ENCODE data around the gene SOWAHA. TPM values are rescaled to one million over a fixed set of nuclear protein-coding genes. Genes with fewer than 3 reads are reported as not detected.

The SOWAHA gene
- total RNA-seq, 4 donors from 2014 or later: 0.16 to 0.75 (median 0.37) TPM

DNA sequence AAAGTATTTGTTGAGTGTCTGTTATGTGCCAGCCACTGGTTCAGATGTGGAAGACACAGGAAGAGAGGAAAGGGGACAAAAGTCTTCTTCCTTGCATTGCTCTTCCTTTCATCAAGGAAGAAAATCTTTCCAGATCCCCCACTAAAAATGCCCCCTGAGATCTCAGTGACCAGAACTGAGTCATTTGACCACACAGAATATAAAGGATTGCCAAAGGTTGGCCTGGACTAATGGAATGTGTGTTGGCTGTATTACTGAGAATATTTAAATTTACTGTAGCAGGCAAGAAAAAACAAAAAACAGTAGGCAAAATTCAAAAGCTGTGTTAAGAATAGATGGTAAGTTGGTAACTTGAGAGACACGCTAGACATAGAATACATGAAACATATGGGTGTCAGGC is 26.0 kb upstream of the SOWAHA start:
- no peak for TF ChIP-seq CTCF (IDR thresholded peaks at IDR 0.05; ENCODE audit: low read depth)

GRCh38 chr5:132788508-132788907 is 24.6 kb upstream of the SOWAHA start:
- no peak for TF ChIP-seq CTCF (IDR thresholded peaks at IDR 0.05; ENCODE audit: low read depth)

DNA sequence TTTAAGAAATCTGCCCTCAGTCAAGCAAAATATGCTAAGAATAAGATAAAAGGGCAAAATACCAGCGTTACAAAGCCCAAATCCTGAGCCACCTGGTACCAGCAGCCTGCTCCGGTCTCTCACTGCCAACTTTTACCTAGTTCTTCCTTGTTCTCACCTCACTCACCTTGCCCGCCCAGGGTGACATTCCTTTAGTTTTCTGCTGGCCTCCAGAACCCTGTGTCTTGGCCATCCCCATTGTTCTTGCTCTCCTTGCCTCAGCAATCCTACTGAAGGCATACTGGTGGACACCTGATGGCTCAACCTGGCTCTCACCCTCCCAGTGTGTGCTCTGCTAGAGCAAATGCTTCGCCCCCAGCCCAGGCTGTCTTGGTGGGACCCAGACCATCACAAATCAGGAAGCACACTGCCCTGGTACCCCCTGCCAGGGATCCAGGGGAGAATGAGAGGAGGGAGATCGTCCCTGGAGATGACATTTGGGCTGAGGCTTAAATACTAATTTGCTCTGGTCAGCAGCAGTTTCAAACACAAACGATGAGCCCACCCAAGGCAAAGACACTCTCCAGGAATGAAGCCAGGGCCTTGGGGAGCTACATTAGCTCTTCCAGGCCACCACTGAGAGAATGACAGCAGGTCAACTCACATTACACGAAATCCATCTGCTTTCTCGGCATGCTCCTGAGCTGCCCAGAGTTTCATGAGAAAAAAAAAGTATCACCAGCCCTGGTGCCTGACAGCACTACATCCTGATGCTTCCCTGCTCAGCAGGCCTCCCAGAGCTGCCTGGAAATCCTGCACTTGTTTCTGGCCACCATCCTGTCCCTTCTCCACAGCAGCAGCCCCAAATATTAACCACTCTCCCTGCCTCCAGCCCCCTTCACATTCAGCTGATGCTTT is 23.9 kb upstream of the SOWAHA start:
- no peak for TF ChIP-seq CTCF (IDR thresholded peaks at IDR 0.05; ENCODE audit: low read depth)

DNA sequence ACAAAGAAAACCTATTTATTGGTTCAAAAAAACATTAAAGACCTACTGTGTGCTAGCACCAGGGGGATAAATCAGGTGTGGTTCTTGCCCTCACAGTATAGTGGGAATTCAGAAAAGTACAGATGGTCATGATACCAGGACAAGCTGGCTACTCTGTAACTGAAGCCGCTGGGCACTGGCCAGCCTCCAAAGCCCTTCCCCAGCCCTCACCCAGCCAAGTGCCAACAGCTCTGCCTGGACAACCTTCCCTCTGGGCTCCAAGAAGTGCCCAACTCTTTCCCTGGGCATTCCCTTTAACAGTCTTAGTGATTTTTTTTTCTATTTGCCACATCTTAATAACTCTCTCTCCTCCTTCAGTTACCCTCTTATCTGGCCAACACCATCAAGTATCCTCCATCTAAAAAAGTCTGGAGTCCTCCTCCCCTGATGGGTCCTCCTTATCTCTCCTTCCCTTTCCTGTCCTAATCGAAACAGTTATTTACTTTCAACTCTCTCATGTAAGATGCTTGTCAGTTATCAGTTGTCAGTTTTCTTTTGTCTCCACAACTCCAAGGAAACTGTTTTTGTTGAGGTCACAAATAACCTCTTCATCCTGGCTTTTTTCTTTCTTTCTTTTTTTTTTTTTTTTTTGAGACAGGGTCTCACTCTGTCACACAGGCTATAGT is 22.8 kb upstream of the SOWAHA start:
- TF ChIP-seq CTCF (IDR thresholded peaks at IDR 0.05; ENCODE audit: low read depth): no peak

GRCh38 chr5:132791026-132791425 is 22.1 kb upstream of the SOWAHA start:
- no peak for TF ChIP-seq CTCF (IDR thresholded peaks at IDR 0.05; ENCODE audit: low read depth)

- TF ChIP-seq CTCF (IDR thresholded peaks at IDR 0.05; ENCODE audit: low read depth): no peak
These were observed 15.5 kb upstream of the SOWAHA start for GRCh38 chr5:132797651-132798050.

DNA sequence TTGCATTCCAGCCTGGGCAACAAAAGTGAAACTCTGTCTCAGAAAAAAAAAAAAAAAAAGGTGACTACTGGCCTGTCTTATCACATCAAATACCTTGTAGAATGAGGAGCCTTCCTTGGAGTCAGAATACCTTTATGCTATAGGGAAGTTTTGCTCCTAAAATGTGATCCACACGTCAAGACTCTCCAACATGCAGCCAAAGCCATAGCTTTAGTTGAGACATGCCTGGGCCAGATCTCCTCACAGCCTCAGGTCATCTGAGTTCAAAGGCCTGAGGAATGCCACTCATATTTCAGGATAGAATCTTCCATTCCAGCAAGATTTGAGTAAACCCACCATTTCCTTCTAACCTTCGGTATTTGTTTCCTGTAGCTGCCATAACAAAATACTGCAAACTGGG is 13.7 kb upstream of the SOWAHA start:
- no peak for TF ChIP-seq CTCF (IDR thresholded peaks at IDR 0.05; ENCODE audit: low read depth)

All from subcutaneous adipose tissue (tissue), 4 donors.